Stomach (tissue), 4 donors: ENCODE data around the gene PER1.

Experiments
- CTCF ChIP-seq, 7 experiments: fragments of 450-650 bp in 4 of 7; fragments of 200-600 bp in 3 of 7; sonication (generic) in 3 of 7; IDR thresholded peaks; one replicate each; pipeline ENCODE4 v1.5.1; 2016 to 2019; ENCODE audit warnings: antibody characterized with exemption in 7 of 7, control low read depth in 2 of 7, mild to moderate bottlenecking in 1 of 7
- EP300 ChIP-seq: sonication (generic); formaldehyde crosslinking; IDR thresholded peaks from one replicate; pipeline ENCODE4 v1.6.1; 2017; ENCODE audit warnings: antibody characterized with exemption
- POLR2A ChIP-seq, 4 donors: fragments of 450-650 bp; IDR thresholded peaks; one replicate each; pipeline ENCODE4 v1.6.1; 2016; ENCODE audit warnings: antibody characterized with exemption in 4 of 4, control low read depth in 2 of 4, mild to moderate bottlenecking in 1 of 4, moderate library complexity in 1 of 4
- POLR2AphosphoS5 ChIP-seq, 3 donors: sonication (generic); formaldehyde crosslinking; IDR thresholded peaks; one replicate each; pipeline ENCODE4 v1.6.1; 2016; ENCODE audit warnings: antibody characterized with exemption in 3 of 3

- TF ChIP-seq EP300 (peak; percentile 99), POLR2A (IDR thresholded peaks at IDR 0.05) (peak in 2 of 4 donors; percentile 13 to 77), CTCF (IDR thresholded peaks at IDR 0.05) (no peak), POLR2AphosphoS5 (IDR thresholded peaks at IDR 0.05) (peak; percentile 97 to 99 (median 99))
These were observed 1.9 kb upstream of the PER1 start for GRCh38 chr17:8153957-8154607.
